ENCODE data around the gene TGFBR2. TPM values are rescaled to one million over a fixed set of nuclear protein-coding genes. Genes with fewer than 3 reads are reported as not detected.

TGFBR2 gene
- total RNA-seq, result 14.6 TPM

- peak; percentile 87 for ATAC-seq
Measured at GRCh38 chr3:30606301-30607031, at the start of gene TGFBR2. TGFBR2 (plus strand) TSS chr3:30606601; CDS start chr3:30606884, 283 bp downstream.

- ATAC-seq, result no peak
Measured at GRCh38 chr3:30557746-30558303, 48.6 kb upstream of the TGFBR2 start.

- no peak for ATAC-seq
Measured at GRCh38 chr3:30563956-30564355, 42.4 kb upstream of the TGFBR2 start.

- ATAC-seq, result no peak
Measured at GRCh38 chr3:30567139-30567753, 39.2 kb upstream of the TGFBR2 start.

GRCh38 chr3:30576946-30577345 lies 29.5 kb upstream of the TGFBR2 start:
- ATAC-seq, result no peak

- ATAC-seq, result no peak
Measured at GRCh38 chr3:30577788-30578187, 28.6 kb upstream of the TGFBR2 start.

- peak; percentile 39 for ATAC-seq
Measured at GRCh38 chr3:30578479-30578878, 27.9 kb upstream of the TGFBR2 start.

GRCh38 chr3:30578986-30579579 lies 27.3 kb upstream of the TGFBR2 start:
- no peak for ATAC-seq

GRCh38 chr3:30581067-30581585 lies 25.3 kb upstream of the TGFBR2 start:
- no peak for ATAC-seq

GRCh38 chr3:30581982-30582381 lies 24.4 kb upstream of the TGFBR2 start:
- ATAC-seq, result no peak

- no peak for ATAC-seq
Measured at GRCh38 chr3:30583973-30584372, 22.4 kb upstream of the TGFBR2 start.

GRCh38 chr3:30585654-30586053 lies 20.7 kb upstream of the TGFBR2 start:
- no peak for ATAC-seq

GRCh38 chr3:30586096-30586805 lies 20.1 kb upstream of the TGFBR2 start:
- no peak for ATAC-seq

- ATAC-seq, result no peak
Measured at GRCh38 chr3:30586806-30587486, 19.5 kb upstream of the TGFBR2 start.

GRCh38 chr3:30587904-30588303 lies 18.5 kb upstream of the TGFBR2 start:
- no peak for ATAC-seq

- no peak for ATAC-seq
Measured at GRCh38 chr3:30596152-30596551, 10.2 kb upstream of the TGFBR2 start.

GRCh38 chr3:30597131-30597768 lies 9.2 kb upstream of the TGFBR2 start:
- ATAC-seq, result peak; percentile 98

GRCh38 chr3:30597769-30598134 lies 8.6 kb upstream of the TGFBR2 start:
- no peak for ATAC-seq

- no peak for ATAC-seq
Measured at GRCh38 chr3:30598668-30599545, 7.5 kb upstream of the TGFBR2 start.

- no peak for ATAC-seq
Measured at GRCh38 chr3:30600572-30600971, 5.8 kb upstream of the TGFBR2 start.

- no peak for ATAC-seq
Measured at GRCh38 chr3:30602946-30603345, 3.5 kb upstream of the TGFBR2 start.

Data from esophagus mucosa (tissue), 1 donor.